HUES6 (cell line): ENCODE results near the gene OR2A2.

Experiments used
- H3K27ac ChIP-seq: 2 replicates; pipeline ENCODE4 v1.7.0; 2013; ENCODE audit warnings: low read depth, mild to moderate bottlenecking, low read length, inconsistent platforms
- H3K27me3 ChIP-seq: 2 replicates; pipeline ENCODE4 v1.6.1; 2013; ENCODE audit warnings: low read length; ENCODE audit not compliant: control insufficient read depth, insufficient read depth
- H3K36me3 ChIP-seq: 2 replicates; pipeline ENCODE4 v1.6.1; 2013; ENCODE audit warnings: low read length; ENCODE audit not compliant: control insufficient read depth, insufficient read depth
- H3K4me1 ChIP-seq: 2 replicates; pipeline ENCODE4 v1.6.1; 2013; ENCODE audit warnings: low read length; ENCODE audit not compliant: control insufficient read depth, insufficient read depth
- H3K4me3 ChIP-seq: 2 replicates; pipeline ENCODE4 v1.5.1; 2013; ENCODE audit warnings: low read depth, low read length
- H3K9ac ChIP-seq: one replicate; pipeline ENCODE4 v1.6.1; 2013; ENCODE audit warnings: mild to moderate bottlenecking, low read length
- H3K9me3 ChIP-seq: 2 replicates; pipeline ENCODE4 v1.6.1; 2013; ENCODE audit warnings: low read depth, low read length; ENCODE audit not compliant: control insufficient read depth, insufficient read depth

Gene OR2A2

DNA sequence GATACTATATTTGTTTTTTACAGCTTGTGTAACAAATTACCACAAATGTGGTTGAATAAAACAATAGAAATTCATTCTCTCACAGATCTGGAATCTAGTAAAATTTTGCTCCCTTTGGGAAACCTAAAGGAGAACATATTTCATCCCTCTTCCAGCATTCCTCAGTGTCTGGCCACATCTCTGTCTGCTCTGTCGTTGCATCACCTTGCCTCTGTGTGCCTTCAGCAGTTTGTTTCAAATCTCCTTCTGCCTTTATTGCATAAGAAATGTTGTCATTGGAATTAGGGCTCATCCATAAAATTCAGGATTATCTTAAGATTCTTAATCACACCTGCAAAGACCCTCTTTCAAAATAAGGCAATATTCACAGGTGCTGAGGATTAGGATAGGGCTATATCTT, 28.1 kb downstream of the OR2A2 start:
- no peaks in the 10 kb centered on the region for H3K36me3 ChIP-seq
- 0 out of 2 replicates have a peak, but pooled peaks cover 5% of the 10 kb centered on the region for H3K9me3 ChIP-seq
- H3K9ac ChIP-seq, result no peak overlapping the region
- H3K4me3 ChIP-seq, result no peak overlapping the region
- H3K27me3 ChIP-seq, result no peaks in the 10 kb centered on the region
- H3K4me1 ChIP-seq, result no peaks in the 10 kb centered on the region
- H3K27ac ChIP-seq, result no peak overlapping the region

DNA sequence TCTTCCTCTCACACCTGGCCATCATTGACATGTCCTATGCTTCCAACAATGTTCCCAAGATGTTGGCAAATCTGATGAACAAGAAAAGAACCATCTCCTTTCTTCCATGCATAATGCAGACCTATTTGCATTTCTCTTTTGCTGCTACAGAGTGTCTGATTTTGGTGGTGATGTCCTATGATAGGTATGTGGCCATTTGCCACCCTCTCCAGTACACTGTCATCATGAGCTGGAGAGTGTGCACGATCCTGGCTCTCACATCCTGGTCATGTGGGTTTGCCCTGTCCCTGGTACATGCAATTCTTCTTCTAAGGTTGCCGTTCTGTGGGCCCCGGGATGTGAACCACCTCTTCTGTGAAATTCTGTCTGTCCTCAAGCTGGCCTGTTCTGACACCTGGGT, 32.8 kb downstream of the OR2A2 start:
- no peaks in the 10 kb centered on the region for H3K4me1 ChIP-seq
- peaks cover 12% of the 10 kb centered on the region for H3K9me3 ChIP-seq
- H3K9ac ChIP-seq, result no peak overlapping the region
- no peak overlapping the region for H3K4me3 ChIP-seq
- H3K36me3 ChIP-seq, result no peaks in the 10 kb centered on the region
- H3K27me3 ChIP-seq, result no peaks in the 10 kb centered on the region
- no peak overlapping the region for H3K27ac ChIP-seq

GRCh38 chr7:144144426-144144825, 35.0 kb downstream of the OR2A2 start:
- Histone ChIP-seq H3K27ac (no peak overlapping the region), H3K27me3 (no peaks in the 10 kb centered on the region), H3K9ac (no peak overlapping the region), H3K9me3 (peaks cover 31% of the 10 kb centered on the region), H3K4me1 (no peaks in the 10 kb centered on the region), H3K36me3 (no peaks in the 10 kb centered on the region), H3K4me3 (no peak overlapping the region)

GRCh38 chr7:144148224-144148827, 38.9 kb downstream of the OR2A2 start:
- no peaks in the 10 kb centered on the region for H3K27me3 ChIP-seq
- no peaks in the 10 kb centered on the region for H3K4me1 ChIP-seq
- no peak overlapping the region for H3K27ac ChIP-seq
- H3K36me3 ChIP-seq, result no peaks in the 10 kb centered on the region
- no peak overlapping the region for H3K9ac ChIP-seq
- no peak overlapping the region for H3K4me3 ChIP-seq
- peaks cover 32% of the 10 kb centered on the region for H3K9me3 ChIP-seq

- Histone ChIP-seq H3K27ac (no peak overlapping the region), H3K36me3 (no peaks in the 10 kb centered on the region), H3K4me3 (no peak overlapping the region), H3K9ac (no peak overlapping the region), H3K4me1 (no peaks in the 10 kb centered on the region), H3K9me3 (no peaks in the 10 kb centered on the region), H3K27me3 (no peaks in the 10 kb centered on the region)
Measured at GRCh38 chr7:144158861-144159260, 49.5 kb downstream of the OR2A2 start.
